Inflammatory macrophage treated with lipopolysaccharide for 1 hour (primary cell): Measurements from ENCODE around the gene PRSS1.
"Not testable (repeated sequence)": the region's sequence is repeated elsewhere in the genome, so short reads cannot be mapped to it uniquely, and the experiment has no call there.

Experiments used
- DNase-seq, 2 donors: peaks; one replicate each; pipeline ENCODE4 v3.0.0-alpha.2; 2020 to 2022

Gene PRSS1

GRCh38 chr7:142774826-142775225 is 25.6 kb downstream of the PRSS1 start:
- DNase-seq, result no peak

DNA sequence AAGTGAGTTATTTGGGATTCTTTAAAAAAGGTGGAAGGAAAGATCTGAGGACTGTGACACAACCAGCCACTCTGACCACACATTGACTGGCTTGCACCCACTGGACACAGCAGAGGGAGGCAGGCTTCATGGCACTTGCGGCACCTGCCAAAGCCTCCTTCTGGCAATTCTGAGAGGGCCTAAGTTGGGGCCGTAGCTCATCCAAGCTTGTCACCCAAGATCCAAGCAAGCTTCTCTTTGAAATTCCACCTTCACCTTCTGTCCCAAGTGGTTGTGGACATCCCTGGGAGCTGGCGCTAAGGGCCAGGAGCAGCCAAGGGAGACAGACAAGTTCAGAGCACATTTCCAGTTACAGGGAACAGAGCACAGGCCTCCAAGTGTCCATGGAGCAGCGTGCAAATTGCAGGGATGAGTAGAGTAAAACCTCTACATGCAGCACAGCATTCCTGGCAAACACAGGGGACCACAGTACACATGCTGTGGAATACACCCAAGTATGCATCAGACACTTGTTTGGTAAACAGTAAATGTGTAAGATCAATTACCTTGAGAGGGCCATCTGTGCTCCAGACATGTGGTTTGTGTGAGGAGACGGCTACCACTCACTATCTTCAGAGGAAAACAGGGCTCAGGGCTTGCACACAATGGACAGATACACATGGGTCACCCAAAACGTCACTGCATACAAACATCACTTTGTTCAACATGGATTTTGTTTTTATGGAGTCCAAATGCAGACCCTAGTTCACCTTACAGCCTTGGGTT is 26.3 kb downstream of the PRSS1 start:
- not testable (repeated sequence) for DNase-seq

GRCh38 chr7:142776206-142776844 is 27.1 kb downstream of the PRSS1 start:
- no peak for DNase-seq

- not testable (repeated sequence) for DNase-seq
Observed at GRCh38 chr7:142776845-142777225, 27.6 kb downstream of the PRSS1 start.

GRCh38 chr7:142777318-142777717 is 28.0 kb downstream of the PRSS1 start:
- no peak for DNase-seq

DNA sequence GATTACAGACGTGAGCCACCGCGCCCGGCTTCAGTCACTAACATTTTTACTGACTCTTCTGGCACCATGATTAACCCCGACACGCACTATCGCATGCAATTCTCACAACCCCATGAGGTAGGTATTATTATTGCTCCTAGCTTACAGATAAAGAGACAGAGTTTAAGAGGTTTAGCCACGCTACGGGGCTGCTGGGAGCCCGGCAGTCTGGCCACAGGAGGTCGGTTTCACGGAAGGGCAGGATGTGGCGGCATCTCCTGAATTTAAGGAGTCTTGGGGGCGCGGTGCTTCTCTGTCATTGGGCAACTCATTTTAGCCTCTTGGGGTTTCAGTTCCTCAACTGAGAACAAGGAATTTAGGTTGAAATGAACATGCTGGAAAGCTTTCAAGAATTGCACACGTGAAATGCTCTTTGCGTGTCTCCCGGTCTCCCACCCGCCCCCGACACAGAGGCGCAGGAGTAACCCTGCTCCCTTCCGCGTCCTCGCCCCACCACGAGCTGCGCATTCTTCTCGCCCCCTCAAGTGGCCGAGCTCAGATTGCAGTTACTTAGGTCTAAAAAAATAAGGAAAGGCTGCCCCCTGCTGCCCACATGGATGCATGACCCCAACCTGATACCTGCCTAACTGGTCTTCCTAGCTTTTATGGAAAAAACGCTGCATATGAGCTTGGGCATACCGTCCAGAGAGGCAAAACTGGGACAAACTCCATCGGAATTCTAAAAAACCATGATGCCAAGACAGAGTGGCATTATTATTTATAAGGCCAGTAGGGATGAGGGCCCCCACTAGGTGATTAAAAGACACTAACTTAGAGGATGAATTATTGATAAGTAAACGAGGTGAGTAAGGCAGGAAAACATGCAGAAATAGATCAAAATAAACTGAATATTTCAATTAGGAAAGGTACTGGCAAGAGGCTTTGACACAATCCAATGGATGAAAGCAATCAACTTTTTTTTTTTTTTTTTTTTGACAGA is 33.9 kb downstream of the PRSS1 start:
- DNase-seq, result peak; percentile 71 to 90

DNA sequence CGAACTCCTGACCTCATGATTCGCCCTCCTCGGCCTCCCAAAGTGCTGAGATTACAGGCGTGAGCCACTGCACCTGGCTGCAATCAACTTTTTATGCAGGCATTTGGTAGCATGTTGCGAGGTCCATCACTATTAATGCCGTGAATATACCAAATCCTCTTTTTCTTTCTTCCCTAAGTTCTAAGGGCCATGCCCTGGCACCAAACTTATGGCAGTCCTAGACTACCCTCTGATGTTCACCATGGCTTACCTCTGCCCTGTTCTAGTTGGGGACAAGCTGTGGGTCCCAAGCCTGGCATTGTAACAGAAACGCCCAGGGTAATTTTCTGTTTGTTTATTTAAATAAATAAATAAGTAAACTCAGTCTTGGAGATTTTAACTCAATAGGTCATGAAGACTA is 34.8 kb downstream of the PRSS1 start:
- DNase-seq, result no peak

- DNase-seq, result no peak
Observed at GRCh38 chr7:142784716-142785115, 35.4 kb downstream of the PRSS1 start.

DNA sequence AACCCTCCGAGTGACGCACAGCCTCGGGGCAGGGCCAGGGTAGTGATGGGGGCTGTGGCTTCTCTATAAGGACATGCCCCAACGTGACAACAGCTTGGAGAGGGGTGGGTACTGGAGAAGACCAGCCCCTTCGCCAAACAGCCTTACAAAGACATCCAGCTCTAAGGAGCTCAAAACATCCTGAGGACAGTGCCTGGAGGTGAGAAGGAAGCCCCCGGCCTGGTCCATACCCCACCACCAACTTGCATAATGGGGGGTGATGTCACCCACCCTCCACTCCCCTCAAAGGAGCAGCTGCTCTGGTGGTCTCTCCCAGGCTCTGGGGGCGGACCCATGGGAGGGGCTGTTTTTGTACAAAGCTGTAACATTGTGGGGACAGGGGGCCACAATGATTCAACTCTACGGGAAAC is 36.6 kb downstream of the PRSS1 start:
- no peak for DNase-seq

- no peak for DNase-seq
Observed at GRCh38 chr7:142787034-142787768, 37.9 kb downstream of the PRSS1 start.

DNA sequence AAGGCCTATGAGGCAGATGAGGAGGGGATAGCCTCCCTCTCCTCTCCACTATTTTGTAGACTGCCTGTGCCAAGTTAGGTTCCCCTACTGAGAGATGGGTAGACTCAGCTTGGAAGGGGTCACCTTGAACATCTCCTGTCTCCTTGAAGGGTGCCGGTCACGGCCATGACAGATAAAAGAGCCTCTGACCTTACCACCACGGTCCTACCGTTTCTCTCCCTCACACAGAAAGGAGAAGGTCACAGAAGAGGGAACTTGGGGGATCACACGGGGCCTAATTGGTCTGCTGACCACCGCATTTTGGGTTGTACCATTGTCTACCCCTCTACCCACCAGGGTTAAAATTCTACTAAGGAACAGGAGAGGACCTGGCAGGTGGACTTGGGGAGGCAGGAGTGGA is 38.5 kb downstream of the PRSS1 start:
- no peak for DNase-seq

- no peak for DNase-seq
Observed at GRCh38 chr7:142788303-142789289, 39.3 kb downstream of the PRSS1 start.

GRCh38 chr7:142789441-142789840 is 40.2 kb downstream of the PRSS1 start:
- DNase-seq, result no peak

GRCh38 chr7:142790056-142790455 is 40.8 kb downstream of the PRSS1 start:
- DNase-seq, result no peak

GRCh38 chr7:142790555-142790954 is 41.3 kb downstream of the PRSS1 start:
- DNase-seq, result no peak

- DNase-seq, result no peak
Observed at GRCh38 chr7:142791502-142791901, 42.2 kb downstream of the PRSS1 start.

DNA sequence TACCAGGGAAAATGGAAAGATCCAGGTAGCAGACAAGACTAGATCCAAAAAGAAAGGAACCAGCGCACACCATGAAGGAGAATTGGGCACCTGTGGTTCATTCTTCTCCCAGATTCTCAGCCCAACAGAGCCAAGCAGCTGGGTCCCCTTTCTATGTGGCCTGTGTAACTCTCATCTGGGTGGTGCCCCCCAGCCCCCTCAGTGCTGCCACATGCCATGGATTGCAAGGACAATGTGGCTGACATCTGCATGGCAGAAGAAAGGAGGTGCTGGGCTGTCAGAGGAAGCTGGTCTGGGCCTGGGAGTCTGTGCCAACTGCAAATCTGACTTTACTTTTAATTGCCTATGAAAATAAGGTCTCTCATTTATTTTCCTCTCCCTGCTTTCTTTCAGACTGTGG is 42.9 kb downstream of the PRSS1 start:
- no peak for DNase-seq

- DNase-seq, result no peak
Observed at GRCh38 chr7:142792593-142792992, 43.3 kb downstream of the PRSS1 start.

DNA sequence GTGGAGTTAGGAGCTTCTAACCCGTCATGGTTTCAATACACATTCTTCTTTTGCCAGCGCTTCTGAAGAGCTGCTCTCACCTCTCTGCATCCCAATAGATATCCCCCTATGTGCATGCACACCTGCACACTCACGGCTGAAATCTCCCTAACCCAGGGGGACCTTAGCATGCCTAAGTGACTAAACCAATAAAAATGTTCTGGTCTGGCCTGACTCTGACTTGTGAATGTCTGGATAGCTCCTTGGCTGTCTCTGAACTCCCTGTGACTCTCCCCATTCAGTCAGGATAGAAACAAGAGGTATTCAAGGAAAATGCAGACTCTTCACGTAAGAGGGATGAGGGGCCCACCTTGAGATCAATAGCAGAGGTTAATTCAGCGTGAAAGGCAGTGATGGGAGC is 43.9 kb downstream of the PRSS1 start:
- DNase-seq, result no peak

DNA sequence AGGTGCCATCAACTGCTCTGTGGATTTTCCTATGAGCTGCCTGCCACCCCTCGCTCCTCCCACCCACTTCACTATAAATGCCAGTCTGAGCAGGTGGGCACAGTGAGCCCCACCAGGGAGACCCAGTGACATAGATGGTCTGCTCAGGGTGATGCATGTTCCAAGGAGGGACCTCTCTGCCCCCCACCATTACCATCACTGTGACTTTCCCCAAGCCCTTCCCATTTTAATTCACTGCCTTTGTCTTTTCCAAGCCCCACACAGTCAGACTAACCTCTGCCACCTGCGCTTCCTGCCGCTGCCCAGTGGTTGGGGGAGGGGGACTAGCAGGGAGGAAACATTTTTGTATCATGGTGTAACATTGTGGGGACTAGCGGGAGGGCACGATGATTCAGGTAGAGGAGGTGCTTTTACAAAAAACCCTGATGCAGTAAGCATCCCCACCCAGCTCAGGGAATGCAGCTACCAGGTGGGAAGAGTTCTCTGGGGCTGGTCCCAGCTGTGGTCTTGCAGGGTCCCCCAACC is 46.1 kb downstream of the PRSS1 start:
- DNase-seq, result no peak

- DNase-seq, result no peak
Observed at GRCh38 chr7:142796001-142796500, 46.8 kb downstream of the PRSS1 start.
